ENCODE results near the gene CEP128.

DNA sequence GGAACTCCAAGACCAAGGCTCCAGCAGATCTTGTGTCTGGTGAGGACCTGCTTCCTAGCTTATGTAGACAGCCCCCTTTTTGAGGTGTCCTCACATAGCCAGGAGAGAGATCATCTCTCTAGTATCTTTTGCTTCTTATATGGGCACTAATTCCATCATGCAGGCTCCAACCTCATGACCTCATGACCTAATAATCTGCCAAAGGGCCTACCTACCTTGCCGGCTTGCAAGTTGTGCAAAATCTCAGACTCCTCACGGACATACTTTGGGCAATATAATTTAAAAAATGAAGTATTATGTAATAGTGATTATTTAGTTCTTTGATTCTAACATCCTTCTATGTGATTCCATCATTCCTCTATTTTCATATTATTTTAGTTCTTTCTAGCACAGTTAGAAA is 397.2 kb downstream of the CEP128 start:
- TF ChIP-seq, protein P1, sequence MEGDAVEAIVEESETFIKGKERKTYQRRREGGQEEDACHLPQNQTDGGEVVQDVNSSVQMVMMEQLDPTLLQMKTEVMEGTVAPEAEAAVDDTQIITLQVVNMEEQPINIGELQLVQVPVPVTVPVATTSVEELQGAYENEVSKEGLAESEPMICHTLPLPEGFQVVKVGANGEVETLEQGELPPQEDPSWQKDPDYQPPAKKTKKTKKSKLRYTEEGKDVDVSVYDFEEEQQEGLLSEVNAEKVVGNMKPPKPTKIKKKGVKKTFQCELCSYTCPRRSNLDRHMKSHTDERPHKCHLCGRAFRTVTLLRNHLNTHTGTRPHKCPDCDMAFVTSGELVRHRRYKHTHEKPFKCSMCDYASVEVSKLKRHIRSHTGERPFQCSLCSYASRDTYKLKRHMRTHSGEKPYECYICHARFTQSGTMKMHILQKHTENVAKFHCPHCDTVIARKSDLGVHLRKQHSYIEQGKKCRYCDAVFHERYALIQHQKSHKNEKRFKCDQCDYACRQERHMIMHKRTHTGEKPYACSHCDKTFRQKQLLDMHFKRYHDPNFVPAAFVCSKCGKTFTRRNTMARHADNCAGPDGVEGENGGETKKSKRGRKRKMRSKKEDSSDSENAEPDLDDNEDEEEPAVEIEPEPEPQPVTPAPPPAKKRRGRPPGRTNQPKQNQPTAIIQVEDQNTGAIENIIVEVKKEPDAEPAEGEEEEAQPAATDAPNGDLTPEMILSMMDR (conservative IDR thresholded peaks at IDR 0.05; ENCODE audit: low read depth, low read length): no peak
- TF ChIP-seq EZH2 (IDR thresholded peaks at IDR 0.05; ENCODE audit: borderline replicate concordance, low read depth, low read length, poor library complexity, severe bottlenecking): no peak

Data from A673 (cell line).